Measurements from ENCODE around the gene UBE3B.
A peak's percentile ranks its signal among the peaks of the same experiment; 100 is the strongest.

UBE3B gene

DNA sequence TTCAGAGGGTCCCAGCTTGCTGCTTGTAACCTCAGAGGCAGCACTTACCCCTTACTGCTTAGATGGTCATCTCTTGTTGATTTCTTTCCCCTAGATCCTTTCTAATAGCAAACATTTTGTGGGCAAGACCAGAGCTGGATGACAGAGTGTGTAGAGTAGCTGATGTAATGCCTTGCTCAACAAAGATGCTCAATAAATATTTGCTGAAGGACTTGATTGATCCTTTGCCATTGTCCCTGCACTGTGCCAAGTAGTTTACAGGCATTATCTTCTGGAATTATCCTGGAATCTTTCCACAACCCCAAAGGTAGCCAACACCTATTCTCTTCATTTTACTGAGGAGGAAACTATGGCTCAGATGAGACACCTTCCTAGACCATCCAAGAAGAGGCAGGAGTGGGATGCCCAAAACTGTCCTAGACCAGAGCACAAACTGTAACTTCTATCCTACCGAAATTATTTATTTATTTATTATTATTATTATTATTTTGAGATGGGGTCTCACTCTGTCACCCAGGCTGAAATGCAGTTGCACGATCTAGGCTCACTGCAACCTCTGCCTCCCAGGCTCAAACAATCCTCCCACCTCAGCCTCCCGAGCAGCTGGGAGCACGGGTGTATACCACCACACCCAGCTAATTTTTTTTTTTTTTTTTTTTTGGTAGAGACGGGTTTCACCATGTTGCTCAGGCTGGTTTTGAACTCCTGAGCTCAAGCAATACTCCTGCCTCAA, 94.5 kb downstream of the UBE3B start:
- peaks cover 8 to 26% (median 20%) of the 10 kb centered on the region in 5 donors for H3K4me1 ChIP-seq (ENCODE audit: control insufficient read depth in 5 of 5, insufficient read depth in 5 of 5, low read length in 5 of 5)
- no peaks in the 10 kb centered on the region for H3K9me3 ChIP-seq (ENCODE audit: control insufficient read depth in 5 of 5, low read length in 5 of 5)
- H3K27ac ChIP-seq (ENCODE audit: low read depth, low read length), result no peak overlapping the region
- H3K4me3 ChIP-seq (ENCODE audit: low read depth in 1 of 5, low read length in 5 of 5), result no peak overlapping the region
- H3K36me3 ChIP-seq (ENCODE audit: control insufficient read depth in 5 of 5, insufficient read depth in 5 of 5, low read length in 5 of 5), result peaks cover 0 to 40% (median 32%) of the 10 kb centered on the region in 5 donors
- no peak overlapping the region for H3K9ac ChIP-seq (ENCODE audit: low read length in 5 of 5)
- no peaks in the 10 kb centered on the region for H3K27me3 ChIP-seq (ENCODE audit: control insufficient read depth in 5 of 5, insufficient read depth in 4 of 5, low read length in 5 of 5)

- peaks cover 0 to 40% (median 32%) of the 10 kb centered on the region in 5 donors for H3K36me3 ChIP-seq (ENCODE audit: control insufficient read depth in 5 of 5, insufficient read depth in 5 of 5, low read length in 5 of 5)
- no peak overlapping the region for H3K27ac ChIP-seq (ENCODE audit: low read depth, low read length)
- H3K4me1 ChIP-seq (ENCODE audit: control insufficient read depth in 5 of 5, insufficient read depth in 5 of 5, low read length in 5 of 5), result peaks cover 8 to 26% (median 20%) of the 10 kb centered on the region in 5 donors
- no peaks in the 10 kb centered on the region for H3K27me3 ChIP-seq (ENCODE audit: control insufficient read depth in 5 of 5, insufficient read depth in 4 of 5, low read length in 5 of 5)
- H3K9ac ChIP-seq (ENCODE audit: low read length in 5 of 5), result peak overlapping the region in 4 of 5 donors; percentile 58 to 90 (median 78)
- no peaks in the 10 kb centered on the region for H3K9me3 ChIP-seq (ENCODE audit: control insufficient read depth in 5 of 5, low read length in 5 of 5)
- peak overlapping the region; percentile 62 to 90 (median 79) for H3K4me3 ChIP-seq (ENCODE audit: low read depth in 1 of 5, low read length in 5 of 5)
Observed at GRCh38 chr12:109572506-109572845, 95.0 kb downstream of the UBE3B start.

DNA sequence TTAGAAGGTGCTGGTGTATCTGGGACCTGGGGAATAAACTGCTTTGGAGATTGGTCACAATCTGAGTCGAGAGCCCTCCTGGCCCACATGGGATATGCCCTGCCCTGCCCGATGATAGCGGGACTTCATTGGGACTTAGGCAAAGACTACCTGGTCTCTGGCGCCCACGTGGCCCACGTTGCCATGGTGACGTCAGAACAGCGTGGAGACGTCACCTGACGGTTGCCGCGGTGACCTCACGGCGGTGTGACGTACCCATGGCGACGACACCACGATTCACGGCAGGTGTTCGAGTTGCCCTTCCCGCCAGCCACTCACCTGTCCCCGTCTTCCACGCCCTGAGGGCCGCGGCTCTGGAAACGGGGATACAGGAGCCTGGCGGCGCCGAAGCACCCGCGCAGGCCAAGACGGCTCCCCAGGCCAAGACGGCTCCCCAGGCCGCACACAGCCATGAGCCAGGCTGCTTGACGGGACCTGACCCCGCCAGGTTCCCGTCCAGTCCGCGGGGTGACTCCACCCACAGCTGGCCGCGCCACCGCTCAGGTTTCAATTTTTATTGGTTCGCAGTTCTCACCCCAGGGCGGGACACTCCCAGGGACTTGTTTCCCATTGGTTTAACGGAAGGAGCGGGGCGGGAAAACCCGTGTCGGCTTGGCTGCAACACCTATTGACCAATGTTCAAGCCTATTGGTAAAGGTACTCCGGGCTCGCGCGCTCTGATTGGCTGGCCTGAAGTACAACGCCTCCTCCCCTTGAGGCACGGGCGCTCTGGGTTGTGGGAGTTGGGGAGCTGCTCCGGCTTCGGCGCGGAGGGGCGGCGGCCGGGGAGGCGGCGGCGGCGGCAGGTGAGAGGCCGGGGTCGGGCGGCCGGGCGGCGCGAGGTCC, 95.8 kb downstream of the UBE3B start, which contains the start of the genes MMAB and MVK:
Gene MMAB (minus strand): TSS at position 476 of the 885 bp plus-strand sequence. CDS start 24 bp downstream, at position 452.
Gene MVK (plus strand): TSS at position 766 of the 885 bp plus-strand sequence. CDS start 1,029 bp downstream, outside the sequence.
- Histone ChIP-seq H3K27ac (ENCODE audit: low read depth, low read length) (peak within 1 kb of the TSS; percentile 50), H3K27me3 (ENCODE audit: control insufficient read depth in 5 of 5, insufficient read depth in 4 of 5, low read length in 5 of 5) (no peaks in the 10 kb centered on the region), H3K4me1 (ENCODE audit: control insufficient read depth in 5 of 5, insufficient read depth in 5 of 5, low read length in 5 of 5) (peaks cover 8 to 26% (median 20%) of the 10 kb centered on the region in 5 donors), H3K9ac (ENCODE audit: low read length in 5 of 5) (peak within 1 kb of the TSS; percentile 50 to 92 (median 84)), H3K9me3 (ENCODE audit: control insufficient read depth in 5 of 5, low read length in 5 of 5) (no peaks in the 10 kb centered on the region), H3K4me3 (ENCODE audit: low read depth in 1 of 5, low read length in 5 of 5) (peak within 1 kb of the TSS; percentile 79 to 90 (median 88)), H3K36me3 (ENCODE audit: control insufficient read depth in 5 of 5, insufficient read depth in 5 of 5, low read length in 5 of 5) (peaks cover 0 to 40% (median 33%) of the 10 kb centered on the region in 5 donors)

DNA sequence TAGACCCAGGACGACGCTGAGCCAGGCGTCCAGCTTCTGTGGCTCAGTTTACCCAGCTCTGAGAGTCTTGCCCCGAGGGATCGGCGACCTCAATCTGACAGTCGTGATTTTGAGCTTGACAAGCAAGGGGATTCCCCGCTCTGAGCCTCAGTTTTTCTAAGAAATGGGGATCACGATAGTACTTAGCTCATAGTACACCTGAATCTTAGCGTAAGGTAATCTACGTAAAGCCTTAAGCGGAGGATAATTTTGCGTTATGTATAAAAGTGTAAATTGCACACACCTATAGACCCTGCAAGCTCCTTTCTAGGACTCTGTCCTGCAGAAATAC, 96.4 kb downstream of the UBE3B start:
- Histone ChIP-seq H3K9me3 (ENCODE audit: control insufficient read depth in 5 of 5, low read length in 5 of 5) (no peaks in the 10 kb centered on the region), H3K36me3 (ENCODE audit: control insufficient read depth in 5 of 5, insufficient read depth in 5 of 5, low read length in 5 of 5) (peaks cover 0 to 42% (median 35%) of the 10 kb centered on the region in 5 donors), H3K27ac (ENCODE audit: low read depth, low read length) (peak overlapping the region; percentile 50), H3K9ac (ENCODE audit: low read length in 5 of 5) (peak overlapping the region in 4 of 5 donors; percentile 75 to 92 (median 84)), H3K27me3 (ENCODE audit: control insufficient read depth in 5 of 5, insufficient read depth in 4 of 5, low read length in 5 of 5) (no peaks in the 10 kb centered on the region), H3K4me3 (ENCODE audit: low read depth in 1 of 5, low read length in 5 of 5) (peak overlapping the region; percentile 79 to 90 (median 88)), H3K4me1 (ENCODE audit: control insufficient read depth in 5 of 5, insufficient read depth in 5 of 5, low read length in 5 of 5) (peaks cover 8 to 26% (median 20%) of the 10 kb centered on the region in 5 donors)

- H3K36me3 ChIP-seq (ENCODE audit: control insufficient read depth in 5 of 5, insufficient read depth in 5 of 5, low read length in 5 of 5), result peaks cover 0 to 47% (median 44%) of the 10 kb centered on the region in 5 donors
- H3K9ac ChIP-seq (ENCODE audit: low read length in 5 of 5), result no peak overlapping the region
- peaks cover 8 to 26% (median 18%) of the 10 kb centered on the region in 5 donors for H3K4me1 ChIP-seq (ENCODE audit: control insufficient read depth in 5 of 5, insufficient read depth in 5 of 5, low read length in 5 of 5)
- no peak overlapping the region for H3K4me3 ChIP-seq (ENCODE audit: low read depth in 1 of 5, low read length in 5 of 5)
- H3K9me3 ChIP-seq (ENCODE audit: control insufficient read depth in 5 of 5, low read length in 5 of 5), result no peaks in the 10 kb centered on the region
- H3K27ac ChIP-seq (ENCODE audit: low read depth, low read length), result no peak overlapping the region
- H3K27me3 ChIP-seq (ENCODE audit: control insufficient read depth in 5 of 5, insufficient read depth in 4 of 5, low read length in 5 of 5), result no peaks in the 10 kb centered on the region
Observed at GRCh38 chr12:109575683-109576082, 98.2 kb downstream of the UBE3B start.

- no peaks in the 10 kb centered on the region for H3K27me3 ChIP-seq (ENCODE audit: control insufficient read depth in 5 of 5, insufficient read depth in 4 of 5, low read length in 5 of 5)
- no peaks in the 10 kb centered on the region for H3K9me3 ChIP-seq (ENCODE audit: control insufficient read depth in 5 of 5, low read length in 5 of 5)
- no peak overlapping the region for H3K4me3 ChIP-seq (ENCODE audit: low read depth in 1 of 5, low read length in 5 of 5)
- no peak overlapping the region for H3K27ac ChIP-seq (ENCODE audit: low read depth, low read length)
- H3K36me3 ChIP-seq (ENCODE audit: control insufficient read depth in 5 of 5, insufficient read depth in 5 of 5, low read length in 5 of 5), result peaks cover 0 to 63% (median 58%) of the 10 kb centered on the region in 5 donors
- peaks cover 8 to 22% (median 18%) of the 10 kb centered on the region in 5 donors for H3K4me1 ChIP-seq (ENCODE audit: control insufficient read depth in 5 of 5, insufficient read depth in 5 of 5, low read length in 5 of 5)
- H3K9ac ChIP-seq (ENCODE audit: low read length in 5 of 5), result no peak overlapping the region
Observed at GRCh38 chr12:109577311-109577710, 99.9 kb downstream of the UBE3B start.

DNA sequence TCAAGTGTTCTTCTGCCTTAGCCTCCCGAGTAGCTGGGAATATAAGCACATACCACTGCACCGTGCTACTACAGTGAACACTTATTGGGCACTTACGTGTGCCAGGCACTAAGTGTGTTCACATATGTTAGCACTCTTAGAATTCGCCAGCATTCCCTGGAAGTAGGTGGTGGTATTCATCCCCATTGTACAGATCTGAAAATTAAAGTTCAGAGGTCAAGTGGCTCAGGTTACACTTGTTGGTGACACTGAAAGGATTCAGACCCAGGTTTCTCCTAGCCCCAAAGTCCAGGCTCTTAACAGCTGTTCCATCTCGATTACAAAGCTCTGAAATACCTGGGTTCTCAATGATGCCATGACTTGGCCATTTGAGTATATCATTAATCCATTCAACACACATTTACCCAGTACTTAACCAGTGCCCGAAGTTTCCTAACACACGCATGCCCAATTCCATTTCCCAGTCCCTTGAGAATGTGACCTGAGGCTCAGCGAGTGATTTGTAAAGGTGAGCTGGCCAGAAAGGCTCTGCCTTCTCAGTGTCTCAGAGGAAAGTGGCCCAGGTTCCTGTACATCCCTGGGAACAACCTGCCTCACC, 101.0 kb downstream of the UBE3B start:
- H3K27ac ChIP-seq (ENCODE audit: low read depth, low read length), result no peak overlapping the region
- no peak overlapping the region for H3K4me3 ChIP-seq (ENCODE audit: low read depth in 1 of 5, low read length in 5 of 5)
- H3K9ac ChIP-seq (ENCODE audit: low read length in 5 of 5), result no peak overlapping the region
- no peaks in the 10 kb centered on the region for H3K9me3 ChIP-seq (ENCODE audit: control insufficient read depth in 5 of 5, low read length in 5 of 5)
- H3K4me1 ChIP-seq (ENCODE audit: control insufficient read depth in 5 of 5, insufficient read depth in 5 of 5, low read length in 5 of 5), result peaks cover 7 to 12% (median 10%) of the 10 kb centered on the region in 5 donors
- peaks cover 0 to 67% (median 60%) of the 10 kb centered on the region in 5 donors for H3K36me3 ChIP-seq (ENCODE audit: control insufficient read depth in 5 of 5, insufficient read depth in 5 of 5, low read length in 5 of 5)
- H3K27me3 ChIP-seq (ENCODE audit: control insufficient read depth in 5 of 5, insufficient read depth in 4 of 5, low read length in 5 of 5), result no peaks in the 10 kb centered on the region

DNA sequence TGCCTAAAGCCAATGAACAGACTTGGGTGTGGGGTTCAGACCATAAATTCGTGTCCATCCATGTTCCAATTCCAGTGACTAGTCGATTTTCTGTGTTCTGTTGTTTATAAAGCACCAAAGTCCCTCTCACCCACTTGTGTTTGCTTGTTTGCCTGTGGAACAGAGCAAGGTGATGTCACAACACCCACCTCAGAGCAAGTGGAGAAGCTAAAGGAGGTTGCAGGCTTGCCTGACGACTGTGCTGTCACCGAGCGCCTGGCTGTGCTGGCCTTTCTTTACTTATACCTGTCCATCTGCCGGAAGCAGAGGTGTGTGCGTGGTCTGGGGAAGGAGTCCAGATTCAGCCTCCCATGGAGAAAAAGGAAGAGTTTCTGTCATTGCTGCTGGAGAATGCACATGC, 102.2 kb downstream of the UBE3B start:
- H3K27ac ChIP-seq (ENCODE audit: low read depth, low read length), result no peak overlapping the region
- H3K9ac ChIP-seq (ENCODE audit: low read length in 5 of 5), result no peak overlapping the region

DNA sequence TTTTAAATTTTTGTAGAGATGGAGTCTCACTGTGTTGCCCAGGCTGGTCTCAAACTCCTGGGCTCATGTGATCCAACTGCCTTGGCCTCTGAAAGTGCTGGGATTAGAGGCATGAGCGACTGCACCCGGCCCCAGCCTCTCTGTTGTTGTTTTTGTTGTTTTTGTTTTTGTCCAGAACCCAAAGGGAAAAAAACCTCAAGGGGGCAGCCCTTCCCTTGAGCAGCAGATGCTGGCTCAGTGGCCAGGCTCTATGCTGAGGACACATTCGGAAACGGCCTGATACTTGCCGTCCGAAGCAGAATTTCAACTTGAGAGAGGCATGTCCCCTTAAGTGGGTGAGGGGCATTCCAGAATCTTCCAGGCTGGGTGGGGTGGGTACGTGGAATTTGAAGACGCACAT, 102.8 kb downstream of the UBE3B start:
- peaks cover 3 to 78% (median 69%) of the 10 kb centered on the region in 5 donors for H3K36me3 ChIP-seq (ENCODE audit: control insufficient read depth in 5 of 5, insufficient read depth in 5 of 5, low read length in 5 of 5)
- H3K9me3 ChIP-seq (ENCODE audit: control insufficient read depth in 5 of 5, low read length in 5 of 5), result no peaks in the 10 kb centered on the region
- H3K4me3 ChIP-seq (ENCODE audit: low read depth in 1 of 5, low read length in 5 of 5), result no peak overlapping the region
- H3K27ac ChIP-seq (ENCODE audit: low read depth, low read length), result no peak overlapping the region
- no peaks in the 10 kb centered on the region for H3K27me3 ChIP-seq (ENCODE audit: control insufficient read depth in 5 of 5, insufficient read depth in 4 of 5, low read length in 5 of 5)
- no peaks in the 10 kb centered on the region for H3K4me1 ChIP-seq (ENCODE audit: control insufficient read depth in 5 of 5, insufficient read depth in 5 of 5, low read length in 5 of 5)
- no peak overlapping the region for H3K9ac ChIP-seq (ENCODE audit: low read length in 5 of 5)

More for the DNA sequence above, 102.2 kb downstream of the UBE3B start:
- Histone ChIP-seq H3K4me1 (ENCODE audit: control insufficient read depth in 5 of 5, insufficient read depth in 5 of 5, low read length in 5 of 5) (peaks cover under 1 to 3% (median 2%) of the 10 kb centered on the region in 5 donors), H3K27me3 (ENCODE audit: control insufficient read depth in 5 of 5, insufficient read depth in 4 of 5, low read length in 5 of 5) (no peaks in the 10 kb centered on the region), H3K9me3 (ENCODE audit: control insufficient read depth in 5 of 5, low read length in 5 of 5) (no peaks in the 10 kb centered on the region), H3K4me3 (ENCODE audit: low read depth in 1 of 5, low read length in 5 of 5) (no peak overlapping the region), H3K36me3 (ENCODE audit: control insufficient read depth in 5 of 5, insufficient read depth in 5 of 5, low read length in 5 of 5) (peaks cover 3 to 77% (median 69%) of the 10 kb centered on the region in 5 donors)

All from subcutaneous abdominal adipose tissue (tissue), 5 donors.